Activated CD4-positive, alpha-beta T cell treated with anti-CD3 and anti-CD28 coated beads, Interleukin-10, Interleukin-2, amounts not matched to agents 100 ng/mL and 50 ng/mL, durations not matched to agents 16 hours and 8 hours (primary cell): ENCODE results near the gene TNKS1BP1.
"Not testable (repeated sequence)": the region's sequence is repeated elsewhere in the genome, so short reads cannot be mapped to it uniquely, and the experiment has no call there.

Experiments
- DNase-seq: peaks from one replicate; pipeline ENCODE4 v3.0.0-alpha.2; 2020

Gene TNKS1BP1

DNA sequence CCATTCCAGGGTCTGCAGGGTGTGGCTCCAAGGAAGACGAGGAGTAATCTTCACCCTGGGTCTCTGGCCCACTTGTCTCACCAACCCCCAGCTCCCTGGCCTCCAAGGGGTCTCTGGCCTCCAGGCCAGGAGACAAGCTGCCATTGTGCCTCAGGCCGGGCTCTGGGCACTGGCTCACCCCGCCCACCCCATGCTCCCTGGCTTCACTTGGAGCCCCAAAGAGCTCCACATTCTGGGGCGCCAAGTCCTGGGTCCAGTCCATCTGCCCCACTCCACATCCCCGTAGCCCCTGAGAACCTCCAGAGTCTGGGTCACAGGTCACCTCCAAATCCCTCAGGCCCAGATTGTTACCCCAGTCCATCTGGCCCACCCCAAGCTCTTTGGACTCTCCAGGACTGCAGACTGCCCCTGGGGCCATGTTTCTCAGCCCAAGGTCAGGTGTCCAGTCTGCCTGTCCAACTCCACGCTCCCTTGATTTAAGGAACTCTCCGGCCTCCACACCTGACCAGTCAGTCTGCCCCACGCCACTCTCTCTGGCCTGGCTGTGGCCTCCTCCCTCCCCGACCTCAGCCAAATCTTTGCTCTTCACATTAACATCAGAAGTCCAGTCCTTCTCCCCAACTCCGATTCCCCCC, 16.2 kb downstream of the TNKS1BP1 start:
- no peak for DNase-seq

DNA sequence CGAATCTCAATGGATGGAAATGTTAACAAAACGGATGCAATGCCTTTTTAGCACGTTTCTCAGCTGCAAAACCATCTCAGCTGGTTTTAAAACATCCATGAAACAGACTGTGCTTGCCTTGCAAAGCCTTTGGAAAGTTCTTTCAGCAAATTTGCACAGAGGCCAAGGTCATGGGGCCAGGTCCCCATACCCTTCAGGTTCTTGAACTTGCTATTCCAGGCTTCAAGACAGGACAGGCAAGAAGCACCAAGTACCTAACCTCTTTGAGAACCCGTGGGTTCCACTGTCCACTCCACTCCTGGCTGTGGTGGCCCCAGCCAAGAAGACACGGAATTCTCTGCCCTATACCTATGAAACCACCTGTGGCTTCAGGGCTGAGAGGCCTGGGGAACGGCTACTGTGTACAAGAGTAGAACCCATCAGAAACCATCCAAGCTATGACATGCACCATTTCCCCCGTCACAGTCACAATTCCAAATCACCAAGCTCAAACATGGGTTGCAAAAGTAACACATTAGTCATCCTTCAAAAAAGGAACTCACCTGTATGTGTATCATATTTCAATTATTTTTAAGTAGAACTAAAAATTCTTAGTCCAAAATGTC, 17.0 kb downstream of the TNKS1BP1 start:
- DNase-seq = no peak

DNA sequence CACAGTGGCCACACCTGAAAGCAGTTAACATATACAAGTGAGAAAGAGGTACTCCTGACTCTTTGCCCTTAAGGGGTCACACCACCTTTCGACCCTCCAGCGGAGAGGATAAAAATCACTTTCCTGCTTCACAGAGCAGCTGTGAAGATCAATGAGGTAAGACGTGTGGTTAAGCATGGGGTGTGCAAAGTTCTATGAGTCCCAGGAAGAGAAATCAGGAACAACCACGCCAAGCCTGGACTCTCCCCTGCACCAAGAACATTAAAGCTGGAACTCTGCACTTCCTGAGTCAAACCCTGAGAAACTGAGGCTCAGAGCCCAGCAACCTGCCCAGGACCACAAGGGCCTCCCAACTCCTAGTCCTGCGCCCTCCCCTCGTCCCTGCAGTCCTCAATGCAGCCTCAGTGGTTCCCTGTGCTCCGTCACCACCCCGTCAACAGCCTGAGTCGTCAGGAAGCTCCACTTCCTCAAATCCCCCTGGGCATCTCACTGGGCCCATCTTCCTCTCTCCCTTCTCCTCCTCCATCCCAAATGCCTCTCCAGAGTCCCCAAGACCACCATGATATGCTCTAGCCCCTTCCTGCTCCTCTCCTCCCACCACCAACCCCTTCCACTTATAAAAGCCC, 17.7 kb downstream of the TNKS1BP1 start:
- DNase-seq = no peak

DNA sequence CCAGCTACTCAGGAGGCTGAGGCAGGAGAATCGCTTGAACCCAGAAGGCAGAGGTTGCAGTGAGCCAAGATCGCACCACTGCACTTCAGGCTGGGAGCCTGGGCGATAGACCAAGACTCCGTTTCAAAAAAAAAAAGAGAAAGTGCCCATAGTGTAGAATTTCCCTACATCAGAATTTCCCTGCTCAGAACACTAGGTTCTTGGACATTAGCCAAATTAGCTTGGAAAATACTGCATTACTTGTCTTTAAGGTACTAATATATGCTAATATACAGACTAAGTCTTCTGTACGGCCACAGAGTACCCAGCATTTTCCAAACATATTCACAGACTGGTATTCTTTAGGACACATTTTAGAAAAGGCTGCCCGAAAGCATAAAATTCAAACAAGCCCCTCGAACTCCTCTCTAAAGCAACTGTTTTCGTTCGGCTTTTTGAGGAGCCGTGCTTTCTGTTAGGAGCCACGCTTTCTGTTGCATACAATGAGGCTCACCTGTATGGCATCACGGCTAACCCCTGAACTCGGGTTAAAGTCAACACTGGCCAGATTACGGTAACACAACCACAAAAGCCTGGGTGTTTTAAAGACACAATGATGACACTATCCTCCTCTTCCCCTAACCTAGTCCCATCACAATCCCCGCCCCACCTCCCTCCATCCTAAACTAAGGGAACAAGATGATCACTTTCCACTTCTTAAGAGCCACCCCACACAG, 18.4 kb downstream of the TNKS1BP1 start:
- DNase-seq = no peak

DNA sequence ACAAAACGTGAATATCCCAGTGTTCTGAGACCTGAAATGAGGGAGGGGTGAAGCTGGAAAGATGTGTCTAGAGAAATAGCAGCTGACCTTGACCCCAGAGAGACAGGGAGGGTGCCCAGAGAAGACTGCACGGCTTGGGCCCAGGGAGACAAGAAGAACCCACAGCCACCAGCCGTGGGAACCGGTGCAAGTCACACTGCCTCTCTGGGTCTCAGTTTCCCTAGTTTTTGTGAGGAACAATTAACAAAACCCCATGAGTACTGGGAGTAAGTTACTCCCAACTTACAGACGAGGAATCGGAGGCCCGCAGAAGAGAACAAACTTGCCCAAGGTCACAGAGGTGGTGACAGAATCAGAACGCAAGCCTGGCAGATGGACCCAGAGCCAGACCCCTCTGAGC, 19.2 kb downstream of the TNKS1BP1 start:
- DNase-seq = no peak

DNA sequence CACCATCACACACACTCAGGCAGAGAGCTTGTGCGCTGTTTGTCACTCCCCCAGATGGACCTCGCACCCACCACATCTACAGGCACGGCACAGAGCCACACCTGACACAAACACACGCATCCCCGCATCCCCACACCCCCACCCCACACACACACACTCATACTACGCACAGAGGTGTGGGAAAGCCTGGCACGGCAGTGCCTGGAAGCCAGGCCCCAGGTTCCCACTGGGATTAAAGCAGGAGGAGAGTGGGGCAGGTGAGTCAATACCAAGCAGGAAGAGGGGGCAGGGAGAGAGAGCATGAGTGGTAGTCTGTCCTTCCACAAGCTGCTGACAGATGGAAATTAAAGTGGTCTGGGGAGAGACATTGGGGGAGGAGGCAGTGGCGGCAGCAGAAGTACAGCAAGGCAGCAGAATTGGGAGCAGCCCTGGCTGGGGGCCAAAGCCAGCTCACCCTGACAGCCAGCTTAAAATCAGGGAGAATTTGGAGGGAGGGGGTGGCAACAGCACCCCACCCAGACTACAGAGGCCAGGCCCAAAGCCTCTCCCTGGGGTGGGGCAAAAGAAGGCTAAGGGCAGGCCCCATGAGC, 20.7 kb downstream of the TNKS1BP1 start:
- no peak for DNase-seq

DNA sequence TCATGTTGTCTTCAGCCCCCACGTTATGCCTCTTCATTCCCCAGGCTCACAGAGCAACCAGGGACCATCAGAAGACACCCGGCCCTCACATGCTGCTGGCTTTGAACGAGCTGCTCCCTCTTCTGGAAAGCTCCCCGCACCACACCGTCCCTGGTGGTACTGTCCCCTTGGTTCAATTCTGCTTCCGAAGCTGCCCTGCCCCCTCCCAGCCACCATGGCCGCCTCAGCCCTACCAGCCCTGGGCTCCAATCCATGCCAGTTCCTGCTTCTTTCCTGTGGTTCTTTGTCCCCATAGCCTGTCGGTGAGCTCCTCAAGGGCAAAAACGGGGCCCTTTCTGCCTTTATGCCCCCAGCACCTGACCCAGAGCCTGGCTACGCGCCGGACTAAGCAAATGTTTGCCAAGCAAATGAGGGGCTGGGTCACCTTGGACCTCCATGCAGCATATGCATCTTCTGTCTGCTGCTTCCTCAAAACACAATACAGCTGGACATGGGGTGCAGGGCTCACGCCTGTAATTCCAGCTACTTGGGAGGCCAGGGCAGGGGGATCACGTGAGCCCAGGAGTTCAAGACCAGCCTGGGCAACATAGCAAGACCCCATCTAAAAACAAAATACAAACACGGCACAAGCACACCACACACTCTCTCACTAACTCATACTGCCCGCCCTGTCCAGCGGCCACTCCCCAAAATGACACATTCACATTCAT, 21.3 kb downstream of the TNKS1BP1 start:
- DNase-seq = no peak

DNA sequence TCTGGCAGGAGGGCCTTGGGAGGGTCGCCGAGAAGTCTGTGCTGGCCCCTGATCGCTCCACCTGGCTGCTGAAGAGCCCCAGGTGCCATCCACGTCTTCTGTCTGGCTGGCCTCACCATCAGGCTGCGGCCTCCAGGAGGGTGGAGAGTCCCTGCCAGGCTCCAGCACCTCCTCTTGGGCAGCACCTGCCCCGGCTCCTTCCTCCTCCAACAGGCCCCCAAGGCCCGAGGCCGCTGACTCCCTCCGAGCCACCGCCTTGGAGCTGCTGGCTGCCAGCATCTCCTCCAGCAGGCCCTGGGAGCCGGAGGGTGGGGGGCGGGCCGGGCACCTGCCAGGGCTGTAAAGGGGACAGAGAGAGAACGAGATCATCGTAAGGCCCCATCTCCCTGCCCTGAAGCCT, 22.3 kb downstream of the TNKS1BP1 start:
- DNase-seq = no peak

DNA sequence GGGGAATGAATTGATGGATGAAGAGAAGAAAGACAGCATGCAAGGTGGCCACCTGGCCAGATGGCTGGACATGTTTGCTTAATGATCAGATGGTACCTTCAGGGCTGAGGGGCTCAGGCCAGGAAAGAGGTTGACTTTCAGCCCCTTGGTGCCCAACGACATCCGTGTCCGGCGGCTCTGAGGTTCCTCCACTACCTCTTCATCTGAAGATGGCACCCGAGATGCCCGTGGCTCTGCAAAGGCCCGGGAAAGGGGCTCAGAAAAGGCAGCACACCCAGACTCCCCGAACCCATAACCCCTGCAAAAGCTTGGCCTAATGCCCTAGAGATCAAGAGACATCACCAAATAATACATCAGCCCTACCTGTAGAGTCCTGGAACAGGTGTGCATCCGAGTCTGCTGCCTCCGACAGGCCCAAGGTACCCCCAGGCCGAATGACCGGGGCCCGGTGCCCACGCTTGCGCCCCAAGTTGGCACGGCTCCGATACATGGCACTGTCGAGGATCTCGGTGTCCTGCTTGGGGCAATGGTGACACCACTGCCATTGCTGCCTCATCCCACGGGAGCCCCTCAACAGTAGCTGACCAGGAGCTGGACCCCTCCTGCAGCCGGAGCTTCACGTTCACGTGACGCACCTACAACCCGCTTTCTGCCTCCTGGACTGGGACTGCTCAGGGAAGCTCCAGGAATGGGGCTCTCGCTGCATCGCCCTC, 22.9 kb downstream of the TNKS1BP1 start:
- no peak for DNase-seq

DNA sequence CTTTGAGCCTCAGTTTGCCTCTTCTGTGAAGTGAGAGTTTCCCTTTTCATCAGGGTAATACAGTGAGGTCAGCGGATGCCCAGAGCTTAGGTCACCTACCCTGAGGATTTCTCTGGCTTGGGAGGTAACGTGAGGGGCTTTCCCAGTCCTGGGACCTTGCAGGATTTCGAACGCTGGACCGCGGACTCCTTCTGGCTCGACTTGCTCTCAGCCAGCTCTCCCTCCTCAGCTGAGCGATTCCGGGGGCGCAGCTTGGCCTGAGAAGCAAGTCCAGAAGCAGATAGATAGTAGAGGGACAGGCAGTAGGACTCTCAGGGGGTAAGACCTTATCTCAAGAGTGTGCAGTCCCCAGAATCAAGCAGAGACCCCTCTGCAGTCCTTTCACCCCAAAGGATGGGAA, 24.0 kb downstream of the TNKS1BP1 start:
- no peak for DNase-seq

DNA sequence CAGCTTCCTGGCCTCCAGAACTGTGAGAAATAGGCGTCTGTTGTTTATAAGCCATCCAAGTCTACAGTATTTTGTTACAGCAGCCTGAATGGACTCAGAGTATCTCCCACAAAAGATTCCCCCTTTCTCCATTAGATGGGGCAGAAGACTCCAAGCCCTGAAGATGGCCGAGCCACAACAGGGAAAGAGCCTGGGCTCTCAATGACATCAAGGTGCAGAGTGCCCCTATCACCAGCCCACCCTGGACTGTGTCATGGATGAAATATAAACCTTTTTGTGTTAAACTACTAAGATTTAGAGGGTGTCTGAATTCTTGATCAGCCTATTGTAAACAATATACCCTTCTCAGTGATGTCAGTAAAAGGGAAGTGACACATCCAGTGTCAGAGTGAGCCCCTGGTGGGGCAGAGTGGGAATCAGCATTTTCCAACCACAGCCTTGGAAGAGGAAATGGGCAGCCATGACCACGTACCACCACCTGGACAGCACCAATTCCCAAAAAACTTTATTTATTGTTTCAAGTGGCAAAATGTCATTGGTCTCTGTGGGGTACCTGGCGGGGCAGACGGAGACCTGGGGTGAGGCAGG, 25.5 kb downstream of the TNKS1BP1 start:
- no peak for DNase-seq

DNA sequence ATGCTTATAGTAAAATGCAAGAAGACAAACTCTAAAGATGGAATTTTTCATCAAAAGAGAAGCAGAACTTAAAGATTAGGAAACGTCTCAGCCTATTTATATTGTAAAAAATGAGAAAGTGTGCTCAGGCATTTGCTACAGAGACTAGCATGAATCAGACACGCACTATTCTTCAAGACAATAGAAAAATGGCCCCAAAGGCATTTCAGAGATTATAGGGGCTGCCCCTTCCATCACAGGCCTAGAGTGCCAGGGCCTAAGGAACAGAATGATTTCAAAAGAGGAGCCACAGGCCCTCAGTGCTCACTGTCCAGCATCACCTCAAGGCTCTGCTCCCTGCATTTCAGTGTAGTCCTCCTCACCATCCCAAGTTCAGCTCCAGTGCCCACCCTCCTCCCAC, 27.5 kb downstream of the TNKS1BP1 start:
- DNase-seq = no peak

DNA sequence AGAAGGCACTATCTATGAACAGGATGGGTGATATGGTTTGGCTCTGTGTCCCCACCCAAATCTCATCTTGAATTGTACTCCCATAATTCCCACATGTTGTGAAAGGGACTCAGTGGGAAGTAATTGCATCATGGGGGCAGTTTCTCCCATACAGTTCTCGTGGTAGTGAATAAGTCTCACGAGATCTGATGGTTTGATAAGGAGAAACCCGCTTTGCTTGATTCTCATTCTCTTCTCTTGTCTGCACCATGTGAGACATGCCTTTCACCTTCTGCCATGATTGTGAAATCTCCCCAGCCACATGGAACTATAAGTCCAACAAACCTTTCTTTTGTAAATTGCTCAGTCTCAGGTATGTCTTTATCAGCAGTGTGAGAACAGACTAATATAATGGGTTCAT, 28.5 kb downstream of the TNKS1BP1 start:
- not testable (repeated sequence) for DNase-seq

DNA sequence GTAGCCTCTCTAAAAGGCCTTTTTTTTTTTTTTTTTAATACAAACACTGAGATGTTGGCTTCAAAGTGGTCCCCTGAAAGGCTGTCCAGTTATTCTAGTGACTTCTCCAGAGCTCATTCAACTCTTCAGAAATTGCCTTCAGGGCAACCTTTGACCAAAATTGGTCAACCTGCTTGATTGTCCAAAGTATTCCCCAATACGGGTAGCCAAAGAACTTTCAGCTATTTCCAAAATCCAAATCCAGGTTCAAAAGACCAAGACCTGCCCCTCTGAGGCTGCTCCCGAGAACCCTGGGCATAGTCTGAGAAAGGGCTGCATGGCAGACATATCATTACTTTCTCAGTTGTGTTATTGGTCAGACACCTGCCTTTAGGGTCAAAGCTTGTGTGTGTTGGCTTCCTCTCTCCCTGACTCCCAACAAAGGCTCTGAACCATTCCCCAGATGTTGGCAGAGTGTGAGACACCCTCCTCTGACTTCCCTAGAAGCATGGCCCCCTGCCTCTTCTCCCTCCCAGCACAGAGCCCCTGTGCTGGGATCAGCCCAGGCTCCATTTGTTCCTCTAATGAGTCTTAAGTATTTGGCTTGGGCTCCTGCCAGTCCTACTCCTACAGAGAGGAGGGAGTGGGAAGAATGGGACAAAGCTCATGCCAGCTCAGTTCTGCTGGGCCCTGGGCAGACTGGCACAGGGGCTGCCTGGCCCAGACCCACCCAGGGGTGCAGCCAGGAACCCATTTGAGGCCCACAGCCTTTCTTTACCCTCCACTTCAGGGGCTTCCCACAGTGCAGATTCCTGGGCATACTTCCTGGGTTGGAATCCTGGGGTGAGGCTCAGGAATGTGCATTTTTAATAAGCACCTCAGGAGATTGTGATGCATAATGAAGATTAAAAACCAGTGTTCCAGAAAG, 30.3 kb downstream of the TNKS1BP1 start:
- DNase-seq = no peak

DNA sequence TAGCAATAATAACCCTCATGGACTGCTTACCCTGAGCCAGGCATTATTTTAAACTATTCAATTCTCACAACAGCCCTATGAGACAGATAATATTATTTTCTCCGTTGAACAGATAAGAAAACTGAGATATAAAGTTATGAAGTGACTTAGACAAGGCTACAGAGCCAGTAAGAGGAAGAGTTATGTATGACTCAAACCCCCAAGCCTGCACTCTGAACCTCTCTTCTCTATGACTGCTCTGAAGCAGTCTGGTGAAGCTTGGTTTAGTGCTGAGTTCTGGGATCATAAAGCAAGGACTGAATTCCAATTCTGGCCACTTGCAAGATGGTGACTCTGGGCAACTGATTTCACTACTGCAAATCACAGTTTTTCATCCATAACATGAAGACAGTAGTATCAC, 34.5 kb downstream of the TNKS1BP1 start:
- DNase-seq = no peak

DNA sequence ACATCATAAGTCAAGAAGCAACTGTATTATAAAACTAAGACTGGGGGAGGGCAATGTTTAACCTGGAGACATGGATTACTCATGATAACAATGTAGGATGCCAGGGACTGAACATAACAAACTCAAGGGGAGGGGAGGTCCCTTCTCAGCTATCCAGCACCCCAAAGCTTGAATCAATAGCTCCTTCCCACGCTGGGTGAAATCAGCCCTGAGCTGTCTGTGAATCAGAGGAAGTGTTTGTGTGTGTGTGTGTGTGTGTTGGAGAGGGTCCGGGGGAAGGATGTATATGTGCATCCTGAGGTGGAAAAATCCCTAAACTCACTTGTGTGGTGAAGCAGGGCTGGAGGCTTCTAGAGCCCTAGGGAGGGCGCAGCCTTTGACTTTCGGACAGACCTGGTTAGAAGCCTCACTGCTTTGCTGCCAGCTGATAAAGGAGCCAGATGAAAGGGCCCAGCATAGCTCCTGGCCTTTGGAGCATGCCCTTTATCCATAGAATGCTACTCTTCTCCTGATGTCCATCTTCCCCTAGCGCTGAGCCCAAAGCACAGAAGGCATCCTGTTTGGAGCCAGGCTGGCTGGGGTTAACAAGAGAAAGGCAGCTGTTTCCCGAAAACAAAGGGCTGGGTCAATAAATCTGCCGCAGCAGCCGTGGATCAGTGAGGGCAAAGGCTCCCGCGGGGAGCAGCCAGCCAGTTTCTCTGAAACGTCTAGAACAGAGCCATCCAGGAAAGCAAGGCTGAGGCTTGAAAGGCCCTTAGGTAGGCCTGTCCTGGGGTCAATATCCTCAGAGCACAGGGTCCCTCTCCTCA, 35.8 kb downstream of the TNKS1BP1 start:
- no peak for DNase-seq

DNA sequence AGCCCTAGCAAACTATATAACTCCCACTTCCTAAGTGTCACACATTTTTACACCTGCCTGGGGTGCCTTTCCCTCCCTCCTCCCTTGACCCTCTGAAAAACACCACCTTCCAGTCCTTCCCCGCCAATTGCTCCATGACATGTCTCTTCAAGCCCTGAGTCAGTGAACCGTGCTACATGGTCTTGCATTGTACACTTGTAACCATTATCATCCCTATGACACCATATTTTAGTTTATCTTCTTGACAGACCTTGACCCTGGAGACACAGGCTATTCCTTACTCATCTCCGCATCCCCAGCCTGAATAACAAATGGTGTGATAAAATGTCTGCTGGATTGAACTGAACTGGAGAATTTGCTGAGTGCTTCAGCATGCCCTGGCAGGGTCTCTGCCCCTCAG, 36.9 kb downstream of the TNKS1BP1 start:
- no peak for DNase-seq

DNA sequence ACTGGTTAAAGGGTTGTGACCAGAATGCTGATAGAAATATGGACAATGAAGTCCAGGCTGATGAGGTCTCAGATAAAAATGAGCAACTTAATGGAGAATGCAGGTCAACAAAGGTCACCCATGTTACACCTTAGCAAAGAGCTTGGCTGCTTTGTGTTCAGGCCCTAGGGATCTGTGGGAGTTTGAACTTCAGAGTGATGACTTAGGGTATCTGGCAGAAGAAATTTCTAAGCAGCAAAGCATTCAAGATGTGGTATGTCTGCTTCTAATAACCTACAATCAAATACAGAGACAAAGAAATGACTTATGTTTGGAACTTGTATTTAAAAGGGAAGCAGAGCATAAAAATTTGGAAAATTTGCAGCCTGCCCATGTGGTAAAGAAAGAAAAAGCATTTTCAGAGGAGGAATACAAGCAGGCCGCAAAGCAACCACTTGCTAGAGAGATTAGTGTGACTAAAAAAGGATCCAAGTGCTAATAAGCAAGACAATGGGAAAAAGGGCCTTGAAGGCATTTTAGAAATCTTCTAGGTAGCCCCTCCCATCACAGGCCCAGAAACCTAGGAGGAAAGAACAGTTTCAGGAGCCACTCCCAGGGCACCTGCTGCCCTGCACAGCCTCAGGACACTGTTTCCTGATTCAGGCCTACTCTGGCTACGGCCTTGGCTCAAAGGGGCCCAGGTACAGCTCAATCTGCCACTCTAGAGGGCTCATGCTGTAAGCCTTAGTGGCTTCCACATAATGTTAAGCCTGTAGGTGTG, 41.3 kb downstream of the TNKS1BP1 start:
- DNase-seq = no peak

DNA sequence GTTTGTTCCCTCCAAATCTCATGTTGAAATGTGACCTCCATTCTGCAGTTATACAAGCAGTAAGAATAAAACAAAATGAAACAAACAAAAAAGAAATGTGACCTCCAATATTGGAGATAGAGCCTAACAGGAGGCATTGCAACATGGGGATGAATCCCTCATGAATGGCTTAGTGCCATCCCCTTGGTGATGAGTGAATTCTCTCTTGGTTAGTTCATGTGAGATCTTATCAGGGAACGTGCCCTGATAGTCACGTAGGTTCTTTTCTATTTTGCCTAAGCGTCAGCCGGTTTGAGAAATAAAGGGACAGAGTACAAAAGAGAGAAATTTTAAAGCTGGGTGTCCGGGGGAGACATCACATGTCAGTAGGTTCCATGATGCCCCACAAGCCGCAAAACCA, 43.2 kb downstream of the TNKS1BP1 start:
- DNase-seq = not testable (repeated sequence)
